Stimulated activated CD4-positive, alpha-beta T cell treated with anti-CD3 and anti-CD28 coated beads, Interleukin-1b, Interleukin-23, amount 100 ng/mL, for 48 hours (primary cell): ENCODE data around the gene LIMS4.
"Not testable (repeated sequence)": the region's sequence is repeated elsewhere in the genome, so short reads cannot be mapped to it uniquely, and the experiment has no call there.

Experiments
- DNase-seq: peaks from one replicate; pipeline ENCODE4 v3.0.0-alpha.2; 2020

Gene LIMS4

GRCh38 chr2:110472171-110473058 is at the start of gene LIMS4:
TSS of gene LIMS4 (minus strand) at chr2:110472816. CDS start at chr2:110472778, 38 bp downstream.
- not testable (repeated sequence) for DNase-seq

DNA sequence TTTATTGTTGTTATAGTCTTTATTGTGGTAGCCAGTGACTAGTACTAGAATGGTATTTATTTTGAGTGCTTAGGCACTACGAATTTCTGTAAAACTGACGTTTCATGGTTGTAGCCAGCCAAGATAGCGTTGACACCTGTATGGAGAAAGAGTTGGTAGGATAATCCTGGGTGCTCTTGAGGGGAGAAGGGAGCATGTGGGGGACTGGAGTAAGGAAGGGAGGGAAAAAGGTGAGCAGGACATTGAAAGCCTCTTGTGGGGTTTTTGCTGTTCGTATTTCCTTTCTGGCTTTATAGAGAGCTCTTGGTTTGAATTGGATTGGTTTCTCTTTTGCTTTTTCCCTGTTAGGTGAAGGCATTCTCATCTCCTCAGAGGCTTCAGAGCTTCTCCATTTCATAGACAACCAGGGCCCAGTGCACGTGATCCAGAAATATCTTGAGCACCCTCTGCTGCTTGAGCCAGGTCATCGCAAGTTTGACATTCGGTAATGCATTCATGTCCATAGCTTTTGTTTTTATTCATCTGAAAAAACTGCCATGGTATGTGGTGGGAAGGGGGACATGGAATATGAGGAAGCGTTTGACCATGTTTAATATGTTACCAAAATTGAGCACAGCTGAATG is 27.2 kb upstream of the LIMS4 start:
- DNase-seq = not testable (repeated sequence)

- not testable (repeated sequence) for DNase-seq
Observed at GRCh38 chr2:110496027-110496426, 23.4 kb upstream of the LIMS4 start.

GRCh38 chr2:110494488-110494887 is 21.9 kb upstream of the LIMS4 start:
- DNase-seq = not testable (repeated sequence)

GRCh38 chr2:110488991-110489390 is 16.4 kb upstream of the LIMS4 start:
- DNase-seq = not testable (repeated sequence)

DNA sequence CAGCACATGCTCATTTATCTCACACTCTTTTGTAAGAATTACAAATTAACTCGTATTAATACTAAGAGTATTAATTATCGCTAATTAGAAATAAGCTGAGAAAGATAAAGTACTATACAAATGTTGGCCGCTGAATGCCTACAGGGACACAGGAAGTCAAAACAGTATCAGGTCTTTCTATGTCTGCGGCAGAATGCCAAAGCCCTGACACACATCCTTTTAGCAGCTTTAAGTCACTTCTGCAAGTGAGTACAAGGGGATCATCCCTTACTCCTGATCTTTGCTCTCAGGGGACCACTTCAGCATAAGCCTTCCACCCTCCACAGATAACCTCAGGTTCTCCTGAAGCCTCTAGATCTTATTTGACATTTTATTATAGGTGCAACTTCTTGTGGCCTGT is 10.1 kb upstream of the LIMS4 start:
- not testable (repeated sequence) for DNase-seq

- DNase-seq = not testable (repeated sequence)
Observed at GRCh38 chr2:110481200-110481599, 8.6 kb upstream of the LIMS4 start.

- DNase-seq = not testable (repeated sequence)
Observed at GRCh38 chr2:110480084-110480483, 7.5 kb upstream of the LIMS4 start.

- not testable (repeated sequence) for DNase-seq
Observed at GRCh38 chr2:110477370-110477769, 4.8 kb upstream of the LIMS4 start.

- not testable (repeated sequence) for DNase-seq
Observed at GRCh38 chr2:110476952-110477351, 4.3 kb upstream of the LIMS4 start.

- DNase-seq = not testable (repeated sequence)
Observed at GRCh38 chr2:110475627-110476359, 3.2 kb upstream of the LIMS4 start.

DNA sequence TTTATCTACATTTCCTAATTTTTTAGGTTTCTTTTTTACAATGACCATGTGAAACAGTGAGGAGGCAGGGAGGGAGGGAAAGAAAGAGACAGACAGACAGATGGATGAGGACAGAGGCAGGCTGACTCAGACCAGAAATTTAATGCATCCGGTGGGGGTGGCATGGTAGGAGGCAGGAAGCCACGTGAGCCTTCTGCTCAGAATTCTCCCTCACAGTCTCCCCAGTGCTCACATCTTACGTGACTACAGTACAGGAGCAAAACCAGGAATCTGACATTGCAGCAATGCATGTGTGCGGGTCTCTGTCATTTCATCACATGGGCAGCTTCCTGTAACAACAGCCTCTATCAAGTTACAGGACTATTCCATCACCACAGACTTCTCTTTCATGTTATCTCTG is 2.3 kb upstream of the LIMS4 start:
- not testable (repeated sequence) for DNase-seq

- not testable (repeated sequence) for DNase-seq
Observed at GRCh38 chr2:110473059-110473358, 393 bp upstream of the LIMS4 start.

- DNase-seq = not testable (repeated sequence)
Observed at GRCh38 chr2:110468921-110469320, 3.7 kb downstream of the LIMS4 start.

GRCh38 chr2:110465312-110465711 is 7.3 kb downstream of the LIMS4 start:
- not testable (repeated sequence) for DNase-seq

DNA sequence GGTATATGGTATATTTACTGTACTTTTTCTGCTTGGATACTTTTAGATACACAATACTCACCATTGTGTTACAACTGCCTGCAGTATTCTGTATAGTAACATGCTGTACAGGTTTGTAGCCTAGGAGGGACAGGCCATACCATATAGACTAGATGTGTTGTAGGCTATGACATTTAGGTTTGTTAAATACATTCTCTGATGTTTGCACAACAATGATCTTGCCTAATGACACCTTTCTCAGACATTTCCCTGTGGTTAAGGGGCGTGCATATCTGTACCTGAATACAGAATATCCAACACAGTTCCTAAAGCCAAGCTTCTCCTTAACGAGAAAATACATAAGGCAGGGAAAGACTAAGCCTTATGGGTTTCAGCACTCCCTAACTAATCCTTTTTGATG is 10.2 kb downstream of the LIMS4 start:
- not testable (repeated sequence) for DNase-seq

DNA sequence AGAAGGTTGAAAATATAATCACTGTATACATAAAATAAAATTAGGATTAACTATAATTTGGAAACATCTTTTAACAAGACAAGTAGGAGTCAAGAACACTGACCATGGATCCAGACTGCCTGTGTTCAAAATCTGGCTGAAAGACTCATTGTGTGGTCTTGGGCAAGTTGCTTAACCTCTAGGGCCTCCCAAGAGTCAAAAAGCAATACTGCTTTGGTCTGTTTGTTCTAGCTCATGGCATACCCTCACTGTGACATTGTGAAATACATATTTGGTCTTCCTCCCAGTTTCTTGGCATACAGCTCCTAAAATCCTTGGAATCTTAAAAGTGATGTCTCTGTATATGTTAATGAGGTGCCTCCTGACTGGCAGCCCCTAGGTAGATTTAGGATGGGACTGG is 12.3 kb downstream of the LIMS4 start:
- DNase-seq = not testable (repeated sequence)

- DNase-seq = not testable (repeated sequence)
Observed at GRCh38 chr2:110457214-110457590, 15.4 kb downstream of the LIMS4 start.

- not testable (repeated sequence) for DNase-seq
Observed at GRCh38 chr2:110456291-110457213, 16.1 kb downstream of the LIMS4 start.

DNA sequence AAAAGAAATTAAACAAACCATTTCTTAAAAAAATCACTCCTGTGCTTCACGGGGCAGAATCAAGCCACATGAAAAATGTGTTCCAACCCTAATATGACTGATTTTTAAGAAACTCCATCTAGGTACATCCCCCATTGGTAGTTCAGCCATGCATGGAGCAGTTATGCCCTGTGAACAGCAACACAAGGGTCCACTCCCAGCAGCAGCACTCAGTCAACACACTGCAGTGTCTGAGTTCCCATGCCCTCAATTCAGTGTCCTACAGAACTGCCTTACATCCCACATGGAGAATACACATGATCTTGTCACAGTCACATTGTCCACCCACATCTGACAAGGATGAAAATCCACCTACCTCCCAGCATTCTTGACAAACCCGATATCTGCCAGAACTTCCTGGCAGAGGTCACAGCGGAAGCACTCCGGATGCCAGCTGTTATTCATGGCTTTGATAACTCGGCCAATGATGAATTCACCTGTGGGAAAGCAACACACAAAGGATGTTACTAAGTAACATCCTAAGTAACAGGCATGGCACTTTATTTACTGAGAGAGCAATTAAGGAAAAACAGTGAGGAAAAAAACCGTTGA is 17.4 kb downstream of the LIMS4 start:
- not testable (repeated sequence) for DNase-seq

DNA sequence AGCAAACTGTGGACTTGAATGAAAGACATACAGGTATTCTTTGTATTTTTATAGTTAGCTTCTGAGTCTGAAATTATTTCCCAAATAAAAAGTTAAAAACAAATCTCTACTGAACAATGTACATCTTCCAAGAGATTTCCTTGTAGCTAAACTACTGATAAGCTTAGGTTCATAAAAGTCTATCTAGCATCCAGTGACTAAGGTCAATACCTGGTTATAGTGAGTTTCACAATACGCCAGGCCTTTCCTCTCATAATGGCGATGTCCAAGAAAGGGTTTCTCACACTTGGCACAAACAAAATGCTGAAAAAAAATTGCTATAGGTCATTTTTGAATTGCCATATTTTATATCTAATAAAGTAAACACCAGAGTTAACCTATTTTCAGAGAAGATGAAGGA is 21.7 kb downstream of the LIMS4 start:
- DNase-seq = not testable (repeated sequence)
